Measurements from ENCODE around the gene MAP3K15. TPM values are rescaled to one million over a fixed set of nuclear protein-coding genes. Genes with fewer than 3 reads are reported as not detected.

Gene MAP3K15
- polyA plus RNA-seq, 3 donors, result not detected

DNA sequence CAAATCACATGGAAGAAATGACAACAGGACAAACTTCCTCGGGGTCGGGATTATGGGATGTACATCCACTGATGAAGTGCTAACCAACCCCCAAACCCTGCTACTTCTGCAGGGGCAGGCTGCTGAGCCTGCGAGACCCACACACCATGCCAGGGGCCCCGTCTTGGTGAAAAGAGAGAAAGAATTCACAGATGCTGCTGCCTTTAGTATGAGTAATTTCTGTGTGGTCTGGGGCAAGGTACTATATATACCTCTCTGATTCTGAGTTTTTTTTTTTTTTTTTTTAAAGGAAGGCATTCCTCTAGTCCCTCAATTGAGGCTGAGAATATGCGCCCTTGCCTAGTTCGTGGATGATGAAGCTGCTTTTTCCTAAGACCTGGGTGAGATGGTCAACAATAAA lies 146.7 kb downstream of the MAP3K15 start:
- DNase-seq, result no peak
- H3K27me3 Mint-ChIP-seq (ENCODE audit: low read depth in 3 of 3), result peaks cover 0 to 10% (median 3%) of the 10 kb centered on the region in 3 donors
- peaks cover 0 to 7% (median 2%) of the 10 kb centered on the region in 7 donors for H3K9me3 Mint-ChIP-seq
- Histone ChIP-seq H3K36me3 (replicated peaks in 1 of 2; ENCODE audit: control insufficient read depth in 1 of 2, insufficient read depth in 2 of 2, low read length in 2 of 2) (peaks cover 0 to under 1% of the 10 kb centered on the region in 2 donors), H3K4me3 (replicated peaks in 1 of 3; ENCODE audit: low read depth in 2 of 3, low read length in 3 of 3) (no peak overlapping the region), H3K4me1 (ENCODE audit: control insufficient read depth in 1 of 2, insufficient read depth in 2 of 2, low read length in 2 of 2) (peaks cover 10 to 14% of the 10 kb centered on the region in 2 donors), H3K9ac (ENCODE audit: insufficient read depth, low read length, poor library complexity, severe bottlenecking) (no peak overlapping the region), H3K4me2 (replicated peaks; ENCODE audit: extremely low read depth, low read length, poor library complexity, severe bottlenecking) (no peak overlapping the region), H3K9me3 (replicated peaks in 1 of 2; ENCODE audit: control insufficient read depth in 1 of 2, insufficient read depth in 1 of 2, low read length in 2 of 2) (no peaks in the 10 kb centered on the region), H2AFZ (ENCODE audit: insufficient read depth, low read depth, low read length, poor library complexity, severe bottlenecking) (no peak overlapping the region), H4K20me1 (ENCODE audit: insufficient read depth, low read length) (no peaks in the 10 kb centered on the region), H3K27ac (ENCODE audit: low read depth in 1 of 2, low read length in 2 of 2) (no peak overlapping the region), H3K79me2 (ENCODE audit: insufficient read depth, low read length) (no peaks in the 10 kb centered on the region), H3K27me3 (ENCODE audit: control insufficient read depth in 2 of 2, insufficient read depth in 2 of 2, low read length in 2 of 2) (no peaks in the 10 kb centered on the region)
- intact Hi-C loops (cut with micrococcal nuclease), result no loop called here
- H3K4me1 Mint-ChIP-seq, result peaks cover 14% of the 10 kb centered on the region
- WGBS (ENCODE audit: insufficient coverage), result 100% methylated on average over 2 of the region's 6 CpGs
- peaks cover 6 to 19% of the 10 kb centered on the region in 2 donors for H3K36me3 Mint-ChIP-seq
- H3K27ac Mint-ChIP-seq, result peak overlapping the region in 2 of 7 donors; percentile 59 to 82
- TF ChIP-seq CTCF (IDR thresholded peaks at IDR 0.05), result no peak
- H3K4me3 Mint-ChIP-seq, result no peak overlapping the region

GRCh38 chrX:19361701-19362100 lies 153.6 kb downstream of the MAP3K15 start:
- no peaks in the 10 kb centered on the region for H3K79me2 ChIP-seq (ENCODE audit: insufficient read depth, low read length)
- H3K4me3 ChIP-seq (replicated peaks in 1 of 3; ENCODE audit: low read depth in 2 of 3, low read length in 3 of 3), result no peak overlapping the region
- no peak for DNase-seq
- peaks cover 0 to 3% (median 1%) of the 10 kb centered on the region in 3 donors for H3K27me3 Mint-ChIP-seq (ENCODE audit: low read depth in 3 of 3)
- H4K20me1 ChIP-seq (ENCODE audit: insufficient read depth, low read length), result no peaks in the 10 kb centered on the region
- H3K36me3 Mint-ChIP-seq, result peaks cover 59 to 73% of the 10 kb centered on the region in 2 donors
- no peak for TF ChIP-seq CTCF (IDR thresholded peaks at IDR 0.05)
- no peaks in the 10 kb centered on the region for H3K4me1 ChIP-seq (ENCODE audit: control insufficient read depth in 1 of 2, insufficient read depth in 2 of 2, low read length in 2 of 2)
- no peak overlapping the region for H3K27ac ChIP-seq (ENCODE audit: low read depth in 1 of 2, low read length in 2 of 2)
- no peak overlapping the region for H3K4me3 Mint-ChIP-seq
- H3K9me3 Mint-ChIP-seq, result peaks cover 0 to 7% (median 0%) of the 10 kb centered on the region in 7 donors
- intact Hi-C loops (cut with micrococcal nuclease), result no loop called here
- H3K9me3 ChIP-seq (replicated peaks in 1 of 2; ENCODE audit: control insufficient read depth in 1 of 2, insufficient read depth in 1 of 2, low read length in 2 of 2), result no peaks in the 10 kb centered on the region
- H3K27ac Mint-ChIP-seq, result no peak overlapping the region
- H3K4me1 Mint-ChIP-seq, result peaks cover 2% of the 10 kb centered on the region
- H3K9ac ChIP-seq (ENCODE audit: insufficient read depth, low read length, poor library complexity, severe bottlenecking), result no peak overlapping the region
- H3K4me2 ChIP-seq (replicated peaks; ENCODE audit: extremely low read depth, low read length, poor library complexity, severe bottlenecking), result no peak overlapping the region
- H2AFZ ChIP-seq (ENCODE audit: insufficient read depth, low read depth, low read length, poor library complexity, severe bottlenecking), result no peak overlapping the region
- no CpG with 5 or more reads among the region's 4 CpGs for WGBS (ENCODE audit: insufficient coverage)
- peaks cover 55 to 69% of the 10 kb centered on the region in 2 donors for H3K36me3 ChIP-seq (replicated peaks in 1 of 2; ENCODE audit: control insufficient read depth in 1 of 2, insufficient read depth in 2 of 2, low read length in 2 of 2)
- H3K27me3 ChIP-seq (ENCODE audit: control insufficient read depth in 2 of 2, insufficient read depth in 2 of 2, low read length in 2 of 2), result no peaks in the 10 kb centered on the region

Data from CD14-positive monocyte (primary cell).